PC-9 (cell line): ENCODE data around the gene EPB41L3. TPM values are rescaled to one million over a fixed set of nuclear protein-coding genes. Genes with fewer than 3 reads are reported as not detected.

ENCODE experiments used
- BruUV-seq: library from RNA; stranded (reverse); fragments of 400-500 nt; replicated peaks from 2 replicates; lab custom pipeline; 2021; lab: Mats Ljungman, UMichigan
- CTCF ChIA-PET: fragments of 300-600 bp; sonication (Branson Sonifier 250); formaldehyde crosslinking; loops from one replicate; lab custom pipeline; 2022; ENCODE audit warnings: antibody characterized with exemption; lab: Charles Lee
- POLR2A ChIA-PET: fragments of 300-600 bp; sonication (Branson Sonifier 250); formaldehyde crosslinking; loops from one replicate; lab custom pipeline; 2022; ENCODE audit warnings: antibody characterized with exemption; ENCODE audit not compliant: unreplicated experiment; lab: Charles Lee
- DNase-seq, 2 experiments: peaks; one replicate each; pipeline versions ENCODE4 v3.0.0 to v3.0.0-alpha.2; 2015 to 2022; ENCODE audit warnings: mixed read lengths in 1 of 2
- H2AFZ ChIP-seq: fragments of 200-600 bp; sonication (generic); 2 replicates; pipeline ENCODE4 v1.8.1; 2017; ENCODE audit warnings: antibody characterized with exemption
- H3F3A ChIP-seq: fragments of 200-600 bp; sonication (generic); 2 replicates; pipeline ENCODE4 v1.8.1; 2017; ENCODE audit warnings: antibody characterized with exemption, mild to moderate bottlenecking, low read depth; ENCODE audit not compliant: insufficient read depth
- H3K27ac ChIP-seq: fragments of 200-600 bp; sonication (generic); 2 replicates; pipeline ENCODE4 v1.6.1; 2016; ENCODE audit warnings: mixed run types
- H3K27me3 ChIP-seq: fragments of 200-600 bp; sonication (generic); 2 replicates; pipeline ENCODE4 v1.6.1; 2016; ENCODE audit warnings: low read depth, mixed run types; ENCODE audit not compliant: insufficient read depth
- H3K36me3 ChIP-seq: fragments of 200-600 bp; sonication (generic); 2 replicates; pipeline ENCODE4 v1.6.1; 2016; ENCODE audit warnings: low read depth, mixed run types
- H3K4me1 ChIP-seq: fragments of 200-600 bp; sonication (generic); replicated peaks from 2 replicates; pipeline ENCODE4 v1.6.1; 2016; ENCODE audit warnings: mixed run types; ENCODE audit not compliant: insufficient read depth
- H3K4me2 ChIP-seq: fragments of 200-600 bp; sonication (generic); 2 replicates; pipeline ENCODE4 v1.6.1; 2017; ENCODE audit warnings: mixed run types
- H3K4me3 ChIP-seq: fragments of 200-600 bp; sonication (generic); 2 replicates; pipeline ENCODE4 v1.6.1; 2016; ENCODE audit warnings: mixed run types
- H3K79me2 ChIP-seq: fragments of 200-600 bp; sonication (generic); 2 replicates; pipeline ENCODE4 v1.6.1; 2017; ENCODE audit warnings: low read depth, mixed run types
- H3K9me2 ChIP-seq: fragments of 200-600 bp; sonication (generic); 2 replicates; pipeline ENCODE4 v1.8.1; 2017; ENCODE audit warnings: mild to moderate bottlenecking; ENCODE audit not compliant: insufficient read depth
- H3K9me3 ChIP-seq: fragments of 200-600 bp; sonication (generic); 2 replicates; pipeline ENCODE4 v1.8.1; 2016; ENCODE audit warnings: low read depth; ENCODE audit not compliant: insufficient read depth
- H4K20me1 ChIP-seq: fragments of 200-600 bp; sonication (generic); 2 replicates; pipeline ENCODE4 v1.8.1; 2017; ENCODE audit not compliant: insufficient read depth
- EZH2 ChIP-seq: fragments of 200-600 bp; sonication (generic); IDR thresholded peaks from 2 replicates; pipeline ENCODE4 v1.8.0; 2017; ENCODE audit warnings: antibody characterized with exemption, low read depth
- intact Hi-C: fragments of 100-400 bp; cut with micrococcal nuclease; formaldehyde crosslinking; loops from one replicate; pipeline ENCODE4 v1.10.0; 2022; ENCODE audit not compliant: unreplicated experiment
- total RNA-seq: library from RNA; stranded (reverse); gene quantifications from 2 replicates; pipeline ENCODE4 v1.2.3, GENCODE V29; 2021
- TF ChIP-seq, protein P1 (sequence below): fragments of 200-600 bp; sonication (generic); conservative IDR thresholded peaks from 2 replicates; pipeline ENCODE4 v1.6.1; 2017; ENCODE audit warnings: mixed run types, antibody characterized with exemption, mild to moderate bottlenecking, moderate library complexity

EPB41L3 gene
- total RNA-seq, 1 experiment from 2014 or later = not detected

DNA sequence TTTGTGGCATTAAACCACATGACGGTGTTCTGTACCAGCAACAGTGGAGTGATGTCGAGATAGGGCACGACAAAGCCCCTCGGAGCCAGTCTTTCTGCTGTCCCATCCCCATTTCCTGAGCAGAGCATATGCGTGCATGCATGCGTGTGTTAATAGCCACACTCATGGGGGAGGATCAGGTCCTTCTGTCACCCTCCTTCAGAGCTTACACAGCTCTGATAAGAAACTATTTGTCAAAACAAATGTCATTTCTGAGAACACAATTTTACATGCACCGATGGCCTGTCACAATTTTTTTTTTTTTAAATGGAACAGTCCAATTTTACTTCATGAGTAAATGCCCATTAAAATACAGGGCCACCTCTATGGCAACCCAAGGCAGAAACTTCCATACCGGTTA, 152.4 kb downstream of the EPB41L3 start:
- Histone ChIP-seq H3K4me1 (no peaks in the 10 kb centered on the region), H3K4me2 (no peak overlapping the region), H3K79me2 (no peaks in the 10 kb centered on the region), H3K9me3 (no peaks in the 10 kb centered on the region), H4K20me1 (no peaks in the 10 kb centered on the region), H2AFZ (no peak overlapping the region), H3K36me3 (no peaks in the 10 kb centered on the region), H3K27ac (no peak overlapping the region), H3K27me3 (no peaks in the 10 kb centered on the region), H3K4me3 (no peak overlapping the region), H3F3A (no peaks in the 10 kb centered on the region), H3K9me2 (no peaks in the 10 kb centered on the region)
- BruUV-seq = no TSS peak
- DNase-seq = no peak
- TF ChIP-seq, protein P1, sequence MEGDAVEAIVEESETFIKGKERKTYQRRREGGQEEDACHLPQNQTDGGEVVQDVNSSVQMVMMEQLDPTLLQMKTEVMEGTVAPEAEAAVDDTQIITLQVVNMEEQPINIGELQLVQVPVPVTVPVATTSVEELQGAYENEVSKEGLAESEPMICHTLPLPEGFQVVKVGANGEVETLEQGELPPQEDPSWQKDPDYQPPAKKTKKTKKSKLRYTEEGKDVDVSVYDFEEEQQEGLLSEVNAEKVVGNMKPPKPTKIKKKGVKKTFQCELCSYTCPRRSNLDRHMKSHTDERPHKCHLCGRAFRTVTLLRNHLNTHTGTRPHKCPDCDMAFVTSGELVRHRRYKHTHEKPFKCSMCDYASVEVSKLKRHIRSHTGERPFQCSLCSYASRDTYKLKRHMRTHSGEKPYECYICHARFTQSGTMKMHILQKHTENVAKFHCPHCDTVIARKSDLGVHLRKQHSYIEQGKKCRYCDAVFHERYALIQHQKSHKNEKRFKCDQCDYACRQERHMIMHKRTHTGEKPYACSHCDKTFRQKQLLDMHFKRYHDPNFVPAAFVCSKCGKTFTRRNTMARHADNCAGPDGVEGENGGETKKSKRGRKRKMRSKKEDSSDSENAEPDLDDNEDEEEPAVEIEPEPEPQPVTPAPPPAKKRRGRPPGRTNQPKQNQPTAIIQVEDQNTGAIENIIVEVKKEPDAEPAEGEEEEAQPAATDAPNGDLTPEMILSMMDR = no peak
- TF ChIP-seq EZH2 = no peak
- POLR2A ChIA-PET = no interaction called here
- intact Hi-C loops = no loop called here
- CTCF ChIA-PET = no interaction called here

GRCh38 chr18:5389356-5389755, 154.4 kb downstream of the EPB41L3 start:
- intact Hi-C loops = no loop called here
- Histone ChIP-seq H3K36me3 (no peaks in the 10 kb centered on the region), H2AFZ (no peak overlapping the region), H3K79me2 (no peaks in the 10 kb centered on the region), H3K9me2 (no peaks in the 10 kb centered on the region), H4K20me1 (no peaks in the 10 kb centered on the region), H3K27ac (no peak overlapping the region), H3F3A (no peaks in the 10 kb centered on the region), H3K4me2 (no peak overlapping the region), H3K27me3 (peaks cover 8% of the 10 kb centered on the region; the same call in 1 of the 2 replicates), H3K4me1 (no peaks in the 10 kb centered on the region), H3K9me3 (no peaks in the 10 kb centered on the region), H3K4me3 (no peak overlapping the region)
- no peak for DNase-seq
- BruUV-seq = no TSS peak
- no peak for TF ChIP-seq EZH2
- TF ChIP-seq, protein P1 = no peak
- CTCF ChIA-PET = no interaction called here
- POLR2A ChIA-PET = no interaction called here

DNA sequence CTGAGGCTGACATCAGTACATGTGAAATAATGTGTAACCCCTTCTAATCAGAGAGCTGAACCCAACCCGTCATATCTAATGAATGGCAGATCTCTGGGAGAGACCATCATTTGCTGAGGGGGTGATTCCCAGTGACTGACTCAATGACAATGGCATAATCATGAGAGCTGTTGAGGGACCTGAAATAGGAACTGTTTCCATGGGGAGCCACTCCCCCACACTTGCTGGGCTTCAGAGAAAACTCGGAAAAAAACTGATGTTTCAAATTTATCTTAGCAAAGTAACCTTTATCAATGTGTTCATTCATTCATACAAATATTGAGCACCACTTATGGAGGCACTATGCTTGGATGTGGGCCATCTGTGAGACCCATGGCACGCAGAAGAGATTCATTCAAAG, 154.9 kb downstream of the EPB41L3 start:
- CTCF ChIA-PET = no interaction called here
- POLR2A ChIA-PET = no interaction called here

More for the DNA sequence above, 154.9 kb downstream of the EPB41L3 start:
- peaks cover 8% of the 10 kb centered on the region for H3K27me3 ChIP-seq
- no peak for DNase-seq
- H3K79me2 ChIP-seq = no peaks in the 10 kb centered on the region
- no peaks in the 10 kb centered on the region for H3K36me3 ChIP-seq
- no peaks in the 10 kb centered on the region for H4K20me1 ChIP-seq
- H3K9me3 ChIP-seq = no peaks in the 10 kb centered on the region
- H3K9me2 ChIP-seq = no peaks in the 10 kb centered on the region
- H3K4me1 ChIP-seq = no peaks in the 10 kb centered on the region
- no peak overlapping the region for H3K27ac ChIP-seq
- intact Hi-C loops = no loop called here
- no peaks in the 10 kb centered on the region for H3F3A ChIP-seq
- BruUV-seq = no TSS peak
- TF ChIP-seq, protein P1 = no peak
- no peak for TF ChIP-seq EZH2
- no peak overlapping the region for H3K4me2 ChIP-seq
- H3K4me3 ChIP-seq = no peak overlapping the region
- H2AFZ ChIP-seq = no peak overlapping the region
